HG03575 (cell line): ENCODE data around the gene PBRM1.

Experiments used
- ATAC-seq: cut with Tn5 transposase; IDR thresholded peaks from one replicate; pipeline ENCODE4 v1.9.1; 2021; ENCODE audit not compliant: unreplicated experiment, insufficient number of reproducible peaks, low FRiP score; ENCODE audit errors: extremely low read depth

PBRM1 gene

DNA sequence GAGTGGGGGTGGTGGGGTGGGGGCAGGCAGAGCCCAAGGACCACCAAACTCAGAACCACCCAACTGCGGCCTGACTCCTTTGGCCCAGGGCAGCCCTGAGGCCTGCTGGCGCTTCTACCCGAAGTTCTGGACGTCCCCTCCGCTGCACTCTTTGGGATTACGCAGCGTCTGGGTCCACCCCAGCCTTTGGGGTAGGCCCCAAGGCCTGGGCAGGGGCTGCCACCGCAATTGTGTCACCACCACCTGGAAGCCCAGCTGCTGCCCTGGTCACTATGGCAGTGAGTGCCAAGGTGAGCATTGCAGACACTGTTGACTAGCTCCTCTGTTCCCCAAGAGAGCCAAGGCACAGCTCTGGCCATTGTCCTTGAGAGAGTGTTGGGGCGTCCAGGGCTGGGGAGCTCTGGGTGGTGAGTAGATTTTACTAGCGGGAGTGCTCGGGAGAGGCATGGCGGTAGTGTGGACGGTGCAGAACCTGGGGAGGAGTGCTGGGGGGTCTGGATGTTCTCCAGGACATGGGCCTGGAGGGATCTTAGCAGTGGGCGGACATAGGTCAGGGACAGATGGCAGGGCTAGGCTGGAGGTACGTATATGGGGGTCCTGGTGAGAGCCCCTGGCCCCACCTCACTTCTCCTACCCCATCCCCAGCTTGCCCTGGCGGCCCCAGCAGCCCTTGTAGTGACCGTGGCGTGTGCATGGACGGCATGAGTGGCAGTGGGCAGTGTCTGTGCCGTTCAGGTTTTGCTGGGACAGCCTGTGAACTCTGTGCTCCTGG, 164.8 kb downstream of the PBRM1 start:
- ATAC-seq = no peak

DNA sequence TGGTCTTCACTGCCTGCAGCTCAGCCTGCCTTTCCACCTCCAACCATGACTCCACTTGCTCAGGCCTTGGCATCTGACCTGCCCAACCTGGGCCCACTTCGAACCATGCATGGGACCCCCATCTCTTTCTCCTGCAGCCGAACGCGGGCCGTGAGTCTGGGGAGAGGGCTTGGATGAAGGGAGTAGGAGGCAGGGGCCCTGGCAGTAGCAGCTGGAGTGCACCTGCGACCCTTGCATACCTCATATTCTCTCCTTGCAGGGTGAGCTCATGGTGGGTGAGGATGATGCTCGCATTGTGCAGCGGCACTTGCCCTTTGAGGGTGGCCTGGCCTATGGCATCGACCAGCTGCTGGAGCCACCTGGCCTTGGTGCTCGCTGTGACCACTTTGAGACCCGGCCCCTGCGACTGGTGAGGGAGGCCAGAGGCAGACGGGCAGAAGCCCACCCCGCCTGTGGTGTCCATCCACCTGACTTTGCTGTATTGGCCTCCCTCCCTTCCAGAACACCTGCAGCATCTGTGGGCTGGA, 165.5 kb downstream of the PBRM1 start:
- ATAC-seq = no peak

DNA sequence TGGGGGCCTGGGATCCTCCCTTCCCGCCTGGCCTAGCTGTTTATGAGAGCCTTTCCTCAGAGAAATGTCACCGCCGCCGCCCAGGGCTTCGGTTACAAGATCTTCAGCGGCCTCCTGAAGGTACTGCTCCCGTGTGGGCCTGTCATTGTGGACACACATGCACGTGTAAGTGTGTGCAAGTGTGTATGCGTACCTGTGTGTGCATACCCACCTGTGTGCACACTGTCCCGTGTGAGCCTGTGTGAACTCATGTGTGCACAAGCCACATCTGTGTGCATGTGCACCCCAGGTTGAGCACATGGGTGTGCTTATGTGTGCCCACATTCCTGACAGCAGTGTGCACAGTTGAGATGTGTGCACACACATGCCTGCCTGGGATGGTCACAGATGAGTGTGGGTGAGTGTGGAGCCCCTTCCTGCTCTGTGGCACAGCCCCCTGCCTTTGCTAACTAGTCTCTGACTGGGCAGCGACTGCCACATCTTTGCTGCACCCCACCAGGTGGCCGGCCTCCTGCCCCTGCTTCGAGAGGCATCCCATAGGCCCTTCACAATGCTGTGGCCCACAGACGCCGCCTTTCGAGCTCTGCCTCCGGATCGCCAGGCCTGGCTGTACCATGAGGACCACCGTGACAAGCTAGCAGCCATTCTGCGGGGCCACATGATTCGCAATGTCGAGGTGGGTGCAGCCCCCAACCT, 166.1 kb downstream of the PBRM1 start:
- no peak for ATAC-seq

DNA sequence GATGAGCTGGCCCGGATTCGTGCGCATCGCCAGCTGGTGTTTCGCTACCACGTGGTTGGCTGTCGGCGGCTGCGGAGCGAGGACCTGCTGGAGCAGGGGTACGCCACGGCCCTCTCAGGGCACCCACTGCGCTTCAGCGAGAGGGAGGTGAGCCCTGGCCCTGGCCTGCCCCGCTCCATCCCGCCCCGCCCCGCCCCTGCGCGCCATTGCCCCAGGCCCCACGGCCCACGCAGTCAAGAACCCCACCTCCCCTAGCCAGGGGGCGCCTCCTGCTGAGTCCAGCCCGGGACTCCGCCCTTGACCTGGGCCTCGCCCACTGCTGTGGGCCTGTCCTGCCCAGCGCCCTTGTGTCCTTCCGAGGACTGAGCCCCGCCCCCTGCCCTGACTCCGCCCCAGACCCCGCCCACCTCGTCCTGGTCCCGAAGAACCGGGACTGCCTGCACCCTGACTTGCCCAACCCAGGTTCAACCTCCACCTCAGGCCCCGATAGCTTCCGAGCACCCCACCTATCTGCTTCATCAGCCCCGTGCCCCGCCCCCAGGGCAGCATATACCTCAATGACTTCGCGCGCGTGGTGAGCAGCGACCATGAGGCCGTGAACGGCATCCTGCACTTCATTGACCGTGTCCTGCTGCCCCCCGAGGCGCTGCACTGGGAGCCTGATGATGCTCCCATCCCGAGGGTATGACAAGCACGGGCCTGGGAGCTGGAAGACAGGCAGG, 166.8 kb downstream of the PBRM1 start:
- ATAC-seq = no peak

DNA sequence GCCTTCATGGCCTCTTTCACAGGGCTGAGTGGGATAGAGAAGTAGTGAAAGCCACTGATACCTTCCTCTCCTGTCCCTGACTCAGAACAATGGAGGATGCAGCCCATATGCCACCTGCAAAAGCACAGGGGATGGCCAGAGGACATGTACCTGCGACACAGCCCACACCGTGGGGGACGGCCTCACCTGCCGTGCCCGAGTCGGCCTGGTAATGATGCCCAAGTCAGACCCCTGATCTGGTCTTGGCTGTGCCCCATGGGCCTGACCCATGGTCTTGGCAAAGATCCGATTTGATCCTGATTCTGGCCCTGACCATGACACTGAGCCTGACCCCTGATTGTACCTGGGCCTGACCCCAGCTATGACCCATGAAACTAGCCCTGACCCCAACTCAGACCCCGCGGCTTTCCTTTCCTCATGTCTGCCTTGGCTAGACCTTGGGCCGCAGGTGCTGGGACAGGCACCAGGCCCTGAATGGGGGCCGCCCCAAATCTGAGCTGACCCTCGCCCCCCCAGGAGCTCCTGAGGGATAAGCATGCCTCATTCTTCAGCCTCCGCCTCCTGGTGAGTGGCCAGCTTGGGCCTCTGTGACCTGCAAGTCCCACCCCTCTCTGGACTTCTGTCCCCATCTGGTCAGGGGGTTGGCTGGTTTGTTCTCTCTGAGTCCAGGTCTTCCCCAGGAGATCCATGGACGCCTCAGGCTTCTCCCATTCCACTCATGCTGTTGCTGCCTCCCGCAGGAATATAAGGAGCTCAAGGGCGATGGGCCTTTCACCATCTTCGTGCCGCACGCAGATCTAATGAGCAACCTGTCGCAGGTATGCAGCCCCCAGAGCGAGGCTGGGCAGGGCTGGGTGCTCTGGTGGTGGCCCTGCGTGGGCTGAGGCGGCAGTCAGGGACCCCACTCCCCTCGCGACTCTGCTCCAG, 167.7 kb downstream of the PBRM1 start:
- ATAC-seq = no peak

DNA sequence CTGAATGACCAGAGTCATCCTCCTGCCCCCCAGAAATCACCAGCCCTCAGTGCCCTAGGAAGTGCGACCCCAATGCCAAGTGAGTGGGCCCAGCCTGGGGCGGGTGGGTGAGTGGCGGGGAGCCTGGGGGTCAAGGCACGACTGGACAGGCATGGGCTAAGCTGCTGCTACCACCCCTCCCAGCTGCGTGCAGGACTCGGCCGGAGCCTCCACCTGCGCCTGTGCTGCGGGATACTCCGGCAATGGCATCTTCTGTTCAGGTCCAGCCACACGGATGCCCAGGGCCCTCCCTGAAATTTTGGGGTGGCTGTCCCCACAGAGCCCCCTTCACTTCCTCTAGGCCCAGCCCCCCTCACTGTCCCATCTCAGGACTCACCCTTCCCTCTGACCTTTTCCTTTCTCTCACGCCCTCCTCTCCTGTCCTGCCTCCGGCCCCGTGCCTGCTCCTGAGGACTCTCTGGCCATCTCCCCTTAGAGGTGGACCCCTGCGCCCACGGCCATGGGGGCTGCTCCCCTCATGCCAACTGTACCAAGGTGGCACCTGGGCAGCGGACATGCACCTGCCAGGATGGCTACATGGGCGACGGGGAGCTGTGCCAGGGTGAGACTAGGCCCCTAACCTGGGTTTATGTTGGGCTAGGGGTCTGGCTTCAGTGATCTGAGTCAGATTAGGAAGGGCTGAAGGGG, 169.1 kb downstream of the PBRM1 start:
- ATAC-seq = no peak

DNA sequence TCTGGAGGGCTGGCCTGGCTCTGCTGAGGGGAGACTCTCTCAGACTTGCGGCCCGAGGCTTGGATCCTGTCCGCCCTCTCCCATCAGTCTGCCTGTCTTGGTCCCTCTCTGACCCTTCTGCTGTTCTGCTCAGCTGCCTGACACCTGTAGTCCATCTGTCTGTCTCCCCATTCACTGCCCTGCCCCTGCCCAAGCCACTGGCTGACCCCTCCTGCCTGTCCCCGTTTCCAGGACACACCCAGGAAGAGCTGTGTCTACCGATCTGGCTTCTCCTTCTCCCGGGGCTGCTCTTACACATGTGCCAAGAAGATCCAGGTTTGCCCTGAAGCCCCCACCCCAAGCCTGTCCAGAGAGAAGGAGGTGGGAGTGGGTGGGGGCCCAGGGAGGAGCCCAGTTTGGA, 170.5 kb downstream of the PBRM1 start:
- ATAC-seq = no peak

DNA sequence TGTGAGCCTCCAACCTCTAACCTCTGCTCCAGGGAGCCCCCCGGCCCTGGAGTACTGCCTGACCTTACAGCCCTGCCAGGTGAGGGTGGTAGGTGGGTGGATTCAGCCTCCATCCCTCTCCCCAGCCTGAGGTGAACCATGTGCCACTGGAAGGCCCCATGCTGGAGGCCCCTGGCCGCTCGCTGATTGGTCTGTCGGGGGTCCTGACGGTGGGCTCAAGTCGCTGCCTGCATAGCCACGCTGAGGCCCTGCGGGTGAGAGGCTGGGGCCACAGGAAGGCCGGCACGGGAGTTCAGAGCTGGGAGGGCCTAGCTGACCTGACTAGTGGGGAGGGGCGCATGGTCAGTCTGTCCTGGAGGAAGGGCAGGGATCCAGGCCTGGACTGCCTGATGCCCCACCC, 171.1 kb downstream of the PBRM1 start:
- no peak for ATAC-seq

DNA sequence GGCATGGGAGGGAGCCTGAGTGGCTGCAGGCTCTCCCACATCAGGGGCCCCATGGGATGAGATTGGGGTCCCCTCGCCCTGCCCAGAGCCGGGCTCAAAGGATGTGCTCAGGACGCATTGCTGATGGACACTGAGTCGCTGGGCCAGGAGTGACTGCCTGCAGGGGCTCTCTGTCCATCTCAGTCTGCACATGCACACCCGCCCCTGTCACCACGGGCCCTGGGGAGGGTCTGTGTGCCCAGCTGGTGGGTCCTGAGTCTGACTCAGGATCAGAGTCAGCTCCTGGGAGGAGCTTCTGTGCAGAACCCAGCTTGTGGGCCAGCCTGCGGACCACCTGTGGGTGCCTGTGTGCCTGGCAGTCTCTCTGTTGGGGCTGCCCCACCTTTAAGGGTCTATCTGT, 172.4 kb downstream of the PBRM1 start:
- ATAC-seq = no peak

DNA sequence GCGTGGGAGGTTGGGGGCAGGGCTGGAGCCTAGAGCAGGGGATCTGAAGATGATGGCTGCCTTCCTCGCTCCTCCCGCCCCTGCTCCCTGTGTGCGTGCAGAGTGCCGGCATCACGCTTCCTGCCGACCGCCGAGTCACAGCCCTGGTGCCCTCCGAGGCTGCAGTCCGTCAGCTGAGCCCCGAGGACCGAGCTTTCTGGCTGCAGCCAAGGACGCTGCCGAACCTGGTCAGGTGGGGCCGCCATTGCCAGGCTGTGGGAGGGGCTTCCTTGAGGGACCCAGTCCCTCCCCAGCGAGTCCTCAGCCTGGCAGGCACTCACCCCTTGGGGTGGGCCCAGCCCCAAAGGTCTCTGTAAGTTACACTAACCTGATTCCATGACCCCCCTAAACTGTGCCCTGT, 173.0 kb downstream of the PBRM1 start:
- no peak for ATAC-seq

DNA sequence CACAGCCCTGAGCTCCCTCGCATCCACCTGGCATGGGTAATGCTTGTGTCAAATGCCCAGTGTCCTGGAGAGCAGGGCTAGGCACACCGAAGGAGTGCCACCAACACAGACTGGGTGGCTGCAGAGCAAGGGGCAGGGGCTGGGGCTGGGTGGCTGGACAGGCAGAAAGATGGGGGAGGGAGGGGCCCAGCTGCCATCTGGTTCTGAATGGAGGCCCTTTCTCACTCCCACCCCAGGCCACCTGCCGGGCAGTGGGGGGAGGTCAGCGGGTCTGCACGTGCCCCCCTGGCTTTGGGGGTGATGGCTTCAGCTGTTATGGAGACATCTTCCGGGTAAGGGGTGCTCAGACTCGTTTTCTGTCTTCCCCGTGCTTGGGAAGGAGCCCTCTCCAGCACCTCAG, 173.6 kb downstream of the PBRM1 start:
- ATAC-seq = no peak

DNA sequence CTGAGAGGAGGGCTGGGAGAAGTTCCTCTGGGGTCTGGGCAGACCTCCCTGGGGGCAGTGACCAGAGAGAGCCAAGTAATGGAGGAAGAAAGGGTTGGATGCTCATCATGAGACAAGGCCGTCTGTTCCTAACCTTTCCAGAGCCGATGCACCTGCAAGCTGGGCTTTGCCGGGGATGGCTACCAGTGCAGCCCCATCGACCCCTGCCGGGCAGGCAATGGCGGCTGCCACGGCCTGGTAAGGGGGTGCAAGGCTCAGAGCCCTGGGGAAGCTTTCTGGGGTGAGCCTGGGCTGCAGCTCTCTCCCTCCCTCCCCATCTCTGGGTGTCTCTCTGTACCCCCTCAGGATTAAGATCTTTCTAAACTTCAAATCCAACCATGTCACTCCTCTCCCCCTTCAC, 174.2 kb downstream of the PBRM1 start:
- no peak for ATAC-seq

DNA sequence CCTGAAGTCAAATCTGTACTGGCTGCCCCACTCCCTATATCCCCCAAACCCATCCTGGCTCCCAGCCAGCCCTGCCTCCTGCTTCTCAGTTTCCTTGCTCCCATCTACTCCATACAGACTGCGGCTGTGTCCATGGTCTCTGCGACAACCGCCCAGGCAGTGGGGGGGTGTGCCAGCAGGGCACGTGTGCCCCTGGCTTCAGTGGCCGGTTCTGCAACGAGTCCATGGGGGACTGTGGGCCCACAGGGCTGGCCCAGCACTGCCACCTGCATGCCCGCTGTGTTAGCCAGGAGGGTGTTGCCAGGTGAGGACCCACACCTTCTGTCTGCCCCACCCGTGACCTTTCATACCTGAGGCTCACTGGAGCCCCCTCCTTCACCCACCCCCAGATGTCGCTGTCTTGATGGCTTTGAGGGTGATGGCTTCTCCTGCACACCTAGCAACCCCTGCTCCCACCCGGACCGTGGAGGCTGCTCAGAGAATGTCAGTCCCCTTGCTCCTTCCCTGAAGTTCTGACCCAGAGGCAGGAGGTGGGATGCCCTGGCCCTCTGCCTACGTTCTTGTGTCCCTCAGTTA, 175.9 kb downstream of the PBRM1 start:
- ATAC-seq = no peak

DNA sequence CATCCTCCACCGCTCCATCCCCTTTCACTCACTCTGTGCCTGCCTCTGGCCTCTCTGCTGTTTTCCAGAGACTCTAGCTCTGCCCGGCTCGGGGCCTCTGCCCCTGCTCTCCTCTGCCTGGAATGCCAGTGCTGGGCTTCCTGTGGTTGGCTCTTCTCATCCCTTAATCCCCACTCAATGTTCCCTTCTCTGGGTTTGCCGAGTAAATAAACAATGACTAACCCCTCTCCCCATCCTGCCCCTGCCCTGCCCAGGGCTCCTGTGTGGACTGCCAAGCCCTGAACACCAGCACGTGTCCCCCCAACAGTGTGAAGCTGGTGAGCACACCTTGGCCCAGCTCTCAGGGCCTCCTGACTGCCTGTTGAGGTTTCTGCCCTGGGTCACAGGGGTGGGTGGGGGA, 178.4 kb downstream of the PBRM1 start:
- ATAC-seq = no peak

DNA sequence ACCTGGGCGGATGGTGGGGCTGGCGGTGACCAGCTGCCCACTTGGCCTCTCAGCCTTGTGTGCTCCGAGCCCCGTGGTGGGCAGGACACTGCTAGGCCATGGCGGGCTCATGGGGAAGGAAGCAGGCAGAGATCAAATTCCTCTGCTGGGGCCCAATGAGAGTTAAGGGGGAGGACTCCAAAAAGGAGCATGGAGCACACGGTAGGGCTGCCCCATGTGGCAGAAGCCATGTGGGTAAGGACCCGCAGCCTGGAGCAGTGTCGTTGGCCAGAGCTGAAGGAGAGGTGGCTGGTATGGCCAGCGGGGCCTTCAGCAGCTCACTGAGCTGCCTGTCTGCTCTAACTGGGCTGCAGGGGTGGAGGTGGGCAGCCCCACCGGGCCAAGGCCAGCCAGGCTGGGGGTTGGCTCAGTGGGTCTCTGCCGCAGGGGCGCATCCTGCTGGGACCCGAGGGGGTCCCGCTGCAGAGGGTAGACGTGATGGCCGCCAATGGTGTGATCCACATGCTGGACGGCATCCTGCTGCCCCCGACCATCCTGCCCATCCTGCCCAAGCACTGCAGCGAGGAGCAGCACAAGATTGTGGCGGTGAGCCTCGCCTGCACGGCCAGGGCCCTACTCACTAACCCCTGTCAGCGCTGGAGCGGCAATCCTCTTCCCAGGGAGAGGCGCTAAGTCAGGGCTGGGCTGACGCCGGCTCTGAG, 179.3 kb downstream of the PBRM1 start:
- ATAC-seq = no peak

DNA sequence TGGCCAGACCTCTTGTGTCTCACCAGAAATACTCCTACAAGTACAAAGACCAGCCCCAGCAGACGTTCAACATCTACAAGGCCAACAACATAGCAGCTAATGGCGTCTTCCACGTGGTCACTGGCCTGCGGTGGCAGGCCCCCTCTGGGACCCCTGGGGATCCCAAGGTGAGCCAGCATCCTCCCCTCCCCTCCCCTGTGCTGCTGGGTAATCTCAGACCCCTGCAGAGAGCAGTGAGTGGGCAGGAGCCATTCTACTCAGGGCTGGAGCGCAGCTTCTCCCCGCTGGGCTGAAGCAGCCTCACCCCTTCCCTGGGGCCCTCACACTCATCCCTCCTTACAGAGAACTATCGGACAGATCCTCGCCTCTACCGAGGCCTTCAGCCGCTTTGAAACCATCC, 180.7 kb downstream of the PBRM1 start:
- no peak for ATAC-seq

DNA sequence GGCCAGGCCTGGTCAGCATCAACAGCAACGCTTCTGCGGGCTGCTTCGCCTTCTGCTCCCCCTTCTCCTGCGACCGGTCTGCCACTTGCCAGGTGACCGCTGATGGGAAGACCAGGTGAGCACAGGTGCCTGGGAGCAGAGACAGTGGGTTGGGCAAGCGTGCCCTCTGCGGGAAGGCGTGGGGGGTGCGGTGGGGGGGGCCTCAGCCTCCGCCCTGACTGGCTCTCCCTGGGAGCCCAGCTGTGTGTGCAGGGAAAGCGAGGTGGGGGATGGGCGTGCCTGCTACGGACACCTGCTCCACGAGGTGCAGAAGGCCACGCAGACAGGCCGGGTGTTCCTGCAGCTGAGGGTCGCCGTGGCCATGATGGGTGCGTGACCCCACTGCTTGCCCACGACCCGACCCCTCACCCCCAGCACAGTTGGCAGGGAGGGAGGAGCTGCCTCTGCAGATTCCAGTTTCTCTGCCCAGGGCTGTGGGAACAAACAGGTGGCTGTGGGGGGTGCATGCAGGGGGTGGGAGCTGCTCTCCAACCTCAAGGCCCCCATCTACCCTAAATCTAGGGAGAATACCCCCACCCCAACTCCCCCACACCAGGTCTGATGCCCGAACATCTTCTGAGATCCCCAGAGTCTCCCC, 181.8 kb downstream of the PBRM1 start:
- ATAC-seq = no peak
